Spinal cord (tissue), 10 donors: ENCODE data around the gene SWAP70. TPM values are rescaled to one million over a fixed set of nuclear protein-coding genes. Genes with fewer than 3 reads are reported as not detected.
A peak's percentile ranks its signal among the peaks of the same experiment; 100 is the strongest.

ENCODE experiments used
- DNase-seq, 6 donors: peaks; one replicate each; pipeline versions ENCODE4 v3.0.0 to v3.0.0-alpha.2; 2013 to 2015; ENCODE audit warnings: low spot score in 6 of 6, low read depth in 4 of 6
- H3K27ac ChIP-seq: one replicate; pipeline ENCODE4 v1.5.1; 2013; ENCODE audit warnings: low read depth, low read length, control low read depth
- H3K27me3 ChIP-seq: one replicate; pipeline ENCODE4 v1.6.1; 2013; ENCODE audit warnings: low read length; ENCODE audit not compliant: control insufficient read depth, insufficient read depth
- H3K36me3 ChIP-seq: one replicate; pipeline ENCODE4 v1.6.1; 2013; ENCODE audit warnings: low read length; ENCODE audit not compliant: control insufficient read depth, insufficient read depth
- H3K4me1 ChIP-seq: one replicate; pipeline ENCODE4 v1.6.1; 2013; ENCODE audit warnings: low read length; ENCODE audit not compliant: control insufficient read depth, insufficient read depth
- H3K4me3 ChIP-seq: one replicate; pipeline ENCODE4 v1.5.1; 2013; ENCODE audit warnings: low read depth, low read length, control low read depth
- H3K9me3 ChIP-seq: one replicate; pipeline ENCODE4 v1.6.1; 2013; ENCODE audit warnings: low read length; ENCODE audit not compliant: control insufficient read depth, insufficient read depth
- WGBS: methylation state at CpG from one replicate; pipeline ENCODE4 v1.1.5; 2013; ENCODE audit warnings: missing lambda C conversion rate; ENCODE audit not compliant: insufficient coverage; 5-methylcytosine and 5-hydroxymethylcytosine counted together
- polyA plus RNA-seq, 2 donors: library from polyadenylated mRNA; unstranded; fragments of 120-200 nt; gene quantifications; one replicate each; pipeline ENCODE4 v1.2.1, GENCODE V29; 2013; ENCODE audit not compliant: insufficient read length in 2 of 2
- total RNA-seq, 2 donors: library from RNA; depleted of rRNA in 1 of 2; stranded (reverse); fragments of 120-200 nt in 1 of 2; fragments of >200 nt in 1 of 2; gene quantifications; one replicate each; pipeline versions ENCODE4 v1.2.3 to v1.2.4, GENCODE V29; 2013 to 2014
- donor health status: healthy.

Gene SWAP70
- total and polyA plus RNA-seq, 4 donors = 15.0 to 28.4 (median 20.4) TPM

DNA sequence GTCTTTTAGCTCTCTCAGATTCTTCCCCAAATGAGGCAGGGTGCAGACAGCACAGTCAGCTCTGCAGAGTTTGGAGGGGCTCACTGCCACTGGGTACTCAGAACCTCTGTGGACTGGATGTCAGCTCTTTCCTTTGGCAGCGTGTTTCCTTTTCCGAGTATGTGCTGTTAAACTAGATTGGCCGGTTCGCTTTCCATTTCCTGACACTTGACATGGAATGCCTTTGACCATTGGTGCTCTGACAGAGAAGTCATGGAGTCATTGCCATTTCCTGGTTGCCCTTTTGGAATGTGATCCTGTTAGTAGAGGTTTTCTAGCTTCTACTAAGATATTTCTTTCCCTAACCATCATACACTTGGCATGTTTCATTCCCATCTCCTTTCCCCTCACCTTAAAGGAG, 86.7 kb downstream of the SWAP70 start:
- peaks cover 3% of the 10 kb centered on the region for H3K36me3 ChIP-seq
- no CpG with 5 or more reads among the region's 4 CpGs for WGBS
- peaks cover 9% of the 10 kb centered on the region for H3K4me1 ChIP-seq
- DNase-seq = no peak
- H3K27me3 ChIP-seq = no peaks in the 10 kb centered on the region
- no peak overlapping the region for H3K4me3 ChIP-seq
- H3K27ac ChIP-seq = no peak overlapping the region
- H3K9me3 ChIP-seq = no peaks in the 10 kb centered on the region

DNA sequence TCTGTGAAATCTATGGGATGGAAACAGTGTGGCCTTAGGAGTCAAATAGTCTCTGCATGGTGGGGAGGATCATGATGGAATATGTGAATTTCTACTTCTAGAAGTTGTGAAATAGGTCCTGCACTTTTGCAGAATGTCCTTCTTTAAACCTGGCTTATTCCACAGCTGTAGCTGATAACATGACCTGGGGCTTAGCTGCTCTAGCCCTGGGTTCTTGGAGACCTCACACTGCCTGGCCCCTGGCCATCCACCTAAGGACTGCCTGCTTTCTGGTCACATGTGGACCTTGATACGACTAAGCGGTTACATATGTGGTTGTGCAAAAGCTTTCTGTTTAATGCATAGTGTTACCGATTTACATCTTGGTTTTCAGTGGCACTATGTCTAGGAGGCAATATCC, 88.2 kb downstream of the SWAP70 start:
- Histone ChIP-seq H3K36me3 (peaks cover 3% of the 10 kb centered on the region), H3K27ac (no peak overlapping the region), H3K4me3 (no peak overlapping the region), H3K4me1 (peaks cover 3% of the 10 kb centered on the region), H3K9me3 (no peaks in the 10 kb centered on the region), H3K27me3 (no peaks in the 10 kb centered on the region)
- WGBS = 96% methylated on average over 3 of the region's 3 CpGs
- DNase-seq = no peak

- Histone ChIP-seq H3K27me3 (no peaks in the 10 kb centered on the region), H3K36me3 (peaks cover 3% of the 10 kb centered on the region), H3K9me3 (no peaks in the 10 kb centered on the region), H3K27ac (no peak overlapping the region), H3K4me1 (peaks cover 7% of the 10 kb centered on the region), H3K4me3 (no peak overlapping the region)
- no peak for DNase-seq
- 100% methylated on average over 1 of the region's 3 CpGs for WGBS
These were observed 89.1 kb downstream of the SWAP70 start for GRCh38 chr11:9753021-9753420.

GRCh38 chr11:9754010-9754471, 90.2 kb downstream of the SWAP70 start:
- Histone ChIP-seq H3K4me1 (peaks cover 9% of the 10 kb centered on the region), H3K27me3 (no peaks in the 10 kb centered on the region), H3K27ac (no peak overlapping the region), H3K36me3 (peaks cover 3% of the 10 kb centered on the region), H3K4me3 (no peak overlapping the region), H3K9me3 (no peaks in the 10 kb centered on the region)
- 100% methylated on average over 2 of the region's 3 CpGs for WGBS
- DNase-seq = no peak

DNA sequence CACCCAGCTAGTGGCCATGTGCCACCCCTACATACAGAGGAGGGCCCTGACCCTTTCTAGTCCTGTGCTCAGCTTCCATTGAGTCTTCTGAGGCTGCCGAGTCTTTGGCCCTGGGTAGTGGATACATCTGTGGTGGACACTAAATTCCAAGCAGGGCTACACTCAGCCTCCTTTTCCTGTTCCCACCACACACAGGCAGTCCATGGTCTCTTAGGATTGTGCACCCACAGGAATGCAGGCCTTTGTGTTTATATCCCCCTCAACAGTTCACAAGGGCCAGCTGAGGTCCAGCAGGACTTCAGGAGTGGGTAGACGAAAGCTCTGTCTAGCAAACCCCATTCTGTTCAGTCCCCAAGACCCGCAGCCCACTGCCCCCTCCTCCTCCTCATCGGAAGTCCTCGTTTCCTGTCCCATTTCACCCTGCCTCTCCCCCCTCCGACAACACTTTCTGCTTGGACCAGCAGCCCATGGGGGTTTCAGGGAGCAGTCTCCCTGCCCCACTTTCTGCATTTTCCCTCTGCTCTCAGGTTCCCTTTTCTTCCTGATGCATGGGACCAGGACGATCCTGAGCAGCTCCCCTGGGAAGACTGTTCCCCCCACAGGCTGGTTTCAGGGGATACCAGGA, 91.8 kb downstream of the SWAP70 start:
- Histone ChIP-seq H3K27me3 (no peaks in the 10 kb centered on the region), H3K36me3 (no peaks in the 10 kb centered on the region), H3K9me3 (no peaks in the 10 kb centered on the region), H3K4me3 (no peak overlapping the region), H3K27ac (no peak overlapping the region), H3K4me1 (peaks cover 24% of the 10 kb centered on the region)
- no peak for DNase-seq
- 75% methylated on average over 7 of the region's 7 CpGs for WGBS

- no peak overlapping the region for H3K27ac ChIP-seq
- no peaks in the 10 kb centered on the region for H3K36me3 ChIP-seq
- peaks cover 24% of the 10 kb centered on the region for H3K4me1 ChIP-seq
- H3K27me3 ChIP-seq = no peaks in the 10 kb centered on the region
- no peak for DNase-seq
- H3K4me3 ChIP-seq = no peak overlapping the region
- no peaks in the 10 kb centered on the region for H3K9me3 ChIP-seq
- 97% methylated on average over 5 of the region's 5 CpGs for WGBS
These were observed 92.6 kb downstream of the SWAP70 start for GRCh38 chr11:9756461-9756860.

DNA sequence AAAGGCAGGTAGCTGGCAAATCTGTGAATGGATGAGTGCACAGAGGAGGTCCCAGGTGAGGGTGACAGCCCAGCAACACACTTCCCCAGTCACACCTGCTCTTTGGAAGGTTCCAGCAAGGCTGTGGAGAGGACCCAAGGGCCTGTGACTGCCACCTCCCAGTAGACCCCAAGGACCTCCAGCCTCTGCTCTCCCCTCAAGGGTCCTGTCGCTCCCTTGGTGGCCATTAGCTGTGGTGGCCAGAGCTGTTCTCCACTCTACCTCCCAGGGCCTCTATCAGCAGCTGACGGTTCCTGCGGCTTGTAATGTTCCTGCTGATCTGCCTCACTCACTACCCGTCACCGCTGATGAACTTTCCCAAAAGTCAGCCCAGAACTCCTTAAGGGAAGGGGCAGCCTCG, 93.0 kb downstream of the SWAP70 start:
- Histone ChIP-seq H3K27ac (no peak overlapping the region), H3K9me3 (no peaks in the 10 kb centered on the region), H3K4me1 (peaks cover 24% of the 10 kb centered on the region), H3K27me3 (no peaks in the 10 kb centered on the region), H3K36me3 (no peaks in the 10 kb centered on the region), H3K4me3 (no peak overlapping the region)
- WGBS = 95% methylated on average over 5 of the region's 6 CpGs
- no peak for DNase-seq

- peak; percentile 56 to 92 (median 65) for DNase-seq
- WGBS = 4% methylated on average over 63 of the region's 64 CpGs
- H3K4me1 ChIP-seq = peaks cover 24% of the 10 kb centered on the region
These were observed 94.1 kb downstream of the SWAP70 start for GRCh38 chr11:9757809-9758636.

GRCh38 chr11:9758637-9759518, 95.0 kb downstream of the SWAP70 start:
- DNase-seq = peak in 2 of 6 donors; percentile 62 to 75
- no peaks in the 10 kb centered on the region for H3K36me3 ChIP-seq
- H3K9me3 ChIP-seq = no peaks in the 10 kb centered on the region
- H3K27me3 ChIP-seq = no peaks in the 10 kb centered on the region
- peak overlapping the region; percentile 57 for H3K27ac ChIP-seq
- 26% methylated on average over 56 of the region's 58 CpGs for WGBS
- peak overlapping the region; percentile 67 for H3K4me3 ChIP-seq
- peaks cover 24% of the 10 kb centered on the region for H3K4me1 ChIP-seq

More at GRCh38 chr11:9757809-9758636, 94.1 kb downstream of the SWAP70 start:
- H3K4me3 ChIP-seq = peak overlapping the region; percentile 67
- no peaks in the 10 kb centered on the region for H3K36me3 ChIP-seq
- no peaks in the 10 kb centered on the region for H3K27me3 ChIP-seq
- no peaks in the 10 kb centered on the region for H3K9me3 ChIP-seq
- H3K27ac ChIP-seq = peak overlapping the region; percentile 57
